Urinary bladder (tissue), 4 donors: ENCODE results near the gene TAS1R1. TPM values are rescaled to one million over a fixed set of nuclear protein-coding genes. Genes with fewer than 3 reads are reported as not detected.

Experiments used
- DNase-seq: peaks from one replicate; pipeline ENCODE4 v3.0.0-alpha.2; 2015; ENCODE audit errors: extremely low spot score
- H3K27ac ChIP-seq: one replicate; pipeline ENCODE4 v1.5.1; 2013; ENCODE audit warnings: low read depth, mild to moderate bottlenecking, moderate library complexity
- H3K36me3 ChIP-seq: one replicate; pipeline ENCODE4 v1.6.1; 2013; ENCODE audit warnings: mild to moderate bottlenecking, moderate library complexity; ENCODE audit not compliant: insufficient read depth
- H3K4me1 ChIP-seq: one replicate; pipeline ENCODE4 v1.6.1; 2013; ENCODE audit warnings: mild to moderate bottlenecking, moderate library complexity; ENCODE audit not compliant: insufficient read depth
- H3K4me3 ChIP-seq: one replicate; pipeline ENCODE4 v1.5.1; 2013; ENCODE audit warnings: low read depth, low read length
- WGBS: extraction: QIAGEN DNeasy Blood & Tissue Kit; methylation state at CpG from one replicate; pipeline ENCODE4 v1.1.7; 2013; 5-methylcytosine and 5-hydroxymethylcytosine counted together
- polyA plus RNA-seq: library from polyadenylated mRNA; stranded (reverse); fragments of 200-250 nt; gene quantifications from one replicate; pipeline ENCODE4 v1.2.3, GENCODE V29; 2013
- total RNA-seq: library from RNA; depleted of rRNA; stranded (reverse); fragments of >200 nt; gene quantifications from one replicate; pipeline ENCODE4 v1.2.3, GENCODE V29; 2014
- donor health status: healthy with polysubstance abuse.
- donor health status: healthy.

Gene TAS1R1
- total and polyA plus RNA-seq, 2 donors, result 0.06 TPM; not detected in 1

- WGBS, result 89% methylated on average over 1 of the region's 1 CpG
- peaks cover 2% of the 10 kb centered on the region for H3K4me1 ChIP-seq
- DNase-seq, result no peak
- no peak overlapping the region for H3K27ac ChIP-seq
- H3K4me3 ChIP-seq, result no peak overlapping the region
- H3K36me3 ChIP-seq, result no peaks in the 10 kb centered on the region
These were observed 27.3 kb downstream of the TAS1R1 start for GRCh38 chr1:6582370-6582769.

DNA sequence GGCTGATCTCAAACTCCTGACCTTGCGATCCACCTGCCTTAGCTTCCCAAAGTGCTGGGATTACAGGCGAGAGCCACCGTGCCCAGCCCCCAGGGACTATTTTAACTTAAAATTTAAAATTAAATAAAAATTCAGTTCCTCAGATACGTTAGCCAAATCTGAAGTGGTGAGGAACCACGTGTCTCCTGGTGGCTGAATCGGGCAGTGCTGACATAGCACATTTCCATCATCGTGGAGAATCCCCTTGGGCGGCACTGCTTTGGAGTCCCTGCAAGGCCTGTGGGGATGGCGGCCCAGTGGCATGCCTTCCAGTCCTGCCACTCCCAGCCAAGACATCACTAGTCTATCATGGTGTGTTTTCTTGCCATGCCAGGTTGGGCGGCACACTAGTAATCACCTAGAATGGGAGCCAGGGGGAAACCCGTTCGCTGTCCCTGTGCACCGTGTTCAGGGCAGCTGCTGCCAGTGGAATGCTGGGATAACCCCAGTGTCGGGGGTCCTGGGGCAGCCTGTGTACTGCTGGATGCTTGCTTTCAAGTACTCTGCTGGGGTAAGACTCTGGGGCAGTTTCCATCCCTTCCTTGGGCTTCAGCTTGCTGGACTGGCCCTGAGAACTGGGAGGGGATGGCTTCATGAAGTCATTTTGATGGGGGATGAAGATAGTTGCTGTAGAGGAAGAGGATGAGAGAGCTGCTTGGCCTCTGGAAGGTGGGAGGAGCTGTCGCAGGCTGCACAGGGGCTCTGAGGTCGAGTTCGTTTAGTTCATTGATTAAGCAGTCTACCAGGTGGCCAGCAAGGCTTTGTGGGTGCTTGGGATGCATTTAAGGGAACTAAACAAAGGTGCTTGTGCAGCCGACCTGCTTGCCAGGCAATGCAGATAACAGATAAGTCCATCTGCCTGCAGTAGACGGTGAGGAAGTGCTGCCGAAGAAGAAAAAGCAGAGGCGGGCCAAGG, 29.3 kb downstream of the TAS1R1 start:
- DNase-seq, result no peak
- Histone ChIP-seq H3K4me3 (no peak overlapping the region), H3K4me1 (peaks cover 2% of the 10 kb centered on the region), H3K36me3 (no peaks in the 10 kb centered on the region), H3K27ac (no peak overlapping the region)
- WGBS, result 78% methylated on average over 21 of the region's 21 CpGs

DNA sequence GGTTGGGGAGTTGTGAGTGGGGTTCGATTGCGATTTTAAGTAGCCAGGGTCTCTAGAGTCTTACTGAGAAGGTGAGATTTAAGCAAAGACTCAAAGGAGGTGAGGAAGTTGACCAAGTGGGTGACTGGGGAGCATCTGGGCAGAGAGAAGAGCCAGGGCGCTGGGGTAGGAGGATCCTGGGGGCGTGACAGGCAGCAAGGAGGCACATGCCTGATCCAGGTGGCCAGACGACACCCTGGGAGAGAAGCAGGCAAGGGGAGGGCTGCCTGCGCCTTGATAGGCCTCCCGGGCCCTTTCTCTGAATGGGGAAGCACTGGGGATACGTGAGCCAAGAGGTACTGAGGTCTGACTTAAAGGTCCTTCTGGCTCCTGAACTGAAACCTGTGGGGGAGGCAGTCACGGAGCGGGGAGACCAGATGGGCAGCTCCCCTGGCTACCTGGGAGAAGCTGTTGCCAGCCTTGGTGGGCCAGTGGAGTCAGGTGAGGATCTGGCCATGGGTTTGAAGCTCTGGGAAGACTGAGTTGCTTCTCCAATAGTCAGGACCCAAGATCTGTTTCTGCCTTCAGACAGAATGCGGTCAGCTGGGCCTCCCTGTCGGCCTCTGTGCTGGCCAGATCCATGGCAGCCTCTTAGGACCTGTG, 30.1 kb downstream of the TAS1R1 start:
- Histone ChIP-seq H3K4me1 (peaks cover 2% of the 10 kb centered on the region), H3K36me3 (no peaks in the 10 kb centered on the region), H3K4me3 (no peak overlapping the region), H3K27ac (no peak overlapping the region)
- no peak for DNase-seq
- 83% methylated on average over 12 of the region's 12 CpGs for WGBS

GRCh38 chr1:6585841-6586240, 30.7 kb downstream of the TAS1R1 start:
- Histone ChIP-seq H3K27ac (no peak overlapping the region), H3K4me3 (no peak overlapping the region), H3K4me1 (no peaks in the 10 kb centered on the region), H3K36me3 (no peaks in the 10 kb centered on the region)
- WGBS, result 90% methylated on average over 7 of the region's 7 CpGs
- no peak for DNase-seq

DNA sequence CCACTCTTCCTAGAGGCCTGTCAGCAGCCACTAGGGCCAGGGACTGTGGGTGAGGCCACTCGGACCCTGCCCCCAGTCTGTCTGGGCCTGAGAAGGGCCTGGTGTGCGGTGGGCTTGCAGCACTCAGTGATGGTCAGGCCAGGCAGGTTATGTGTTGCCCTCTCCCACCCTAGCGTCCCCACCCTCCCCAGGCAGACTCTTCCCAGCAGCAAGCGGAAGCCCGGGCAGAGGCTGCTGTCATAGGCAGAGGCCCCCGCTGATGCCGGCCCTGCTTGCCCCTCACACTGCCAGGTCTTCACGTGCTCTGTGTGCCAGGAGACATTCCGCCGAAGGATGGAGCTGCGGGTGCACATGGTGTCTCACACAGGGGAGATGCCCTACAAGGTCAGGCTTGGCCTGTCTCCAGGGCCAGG, 31.3 kb downstream of the TAS1R1 start:
- Histone ChIP-seq H3K4me3 (no peak overlapping the region), H3K27ac (no peak overlapping the region), H3K4me1 (no peaks in the 10 kb centered on the region), H3K36me3 (no peaks in the 10 kb centered on the region)
- DNase-seq, result no peak
- 72% methylated on average over 11 of the region's 11 CpGs for WGBS

DNA sequence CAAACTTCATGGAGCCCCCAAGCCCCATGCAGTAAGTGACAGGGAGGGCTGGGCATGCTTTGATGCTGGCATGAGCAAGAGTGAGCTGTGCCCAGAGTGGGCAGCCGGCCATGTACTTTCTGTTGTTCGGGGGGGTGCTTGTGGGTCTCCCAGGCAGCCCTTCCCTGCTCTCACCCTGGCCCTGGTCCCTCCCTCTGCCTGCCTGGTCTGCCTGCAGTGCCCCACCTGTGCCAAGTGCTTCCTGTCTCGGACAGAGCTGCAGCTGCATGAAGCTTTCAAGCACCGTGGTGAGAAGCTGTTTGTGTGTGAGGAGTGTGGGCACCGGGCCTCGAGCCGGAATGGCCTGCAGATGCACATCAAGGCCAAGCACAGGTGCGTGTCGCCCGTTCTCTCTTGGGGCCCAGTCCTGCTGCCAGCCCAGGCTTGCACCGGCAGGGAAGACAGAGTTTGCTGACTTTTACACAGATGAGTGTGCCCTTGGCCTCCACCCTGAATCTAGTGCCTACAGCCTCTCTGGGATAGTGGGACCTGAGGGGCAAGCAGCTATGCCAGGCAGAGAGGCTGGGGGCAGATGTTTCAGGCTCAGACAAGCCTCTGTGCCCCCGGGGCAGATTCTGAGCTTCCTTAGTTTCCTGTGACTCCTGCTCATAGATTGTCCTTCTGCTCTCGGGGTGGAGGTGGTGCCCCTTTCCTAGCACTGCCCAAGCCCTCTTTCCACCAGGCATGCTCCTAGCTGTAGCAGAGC, 32.3 kb downstream of the TAS1R1 start:
- H3K36me3 ChIP-seq, result no peaks in the 10 kb centered on the region
- H3K4me1 ChIP-seq, result no peaks in the 10 kb centered on the region
- 64% methylated on average over 13 of the region's 13 CpGs for WGBS
- no peak for DNase-seq
- H3K27ac ChIP-seq, result no peak overlapping the region
- no peak overlapping the region for H3K4me3 ChIP-seq

GRCh38 chr1:6588128-6588892, 33.2 kb downstream of the TAS1R1 start:
- 79% methylated on average over 25 of the region's 25 CpGs for WGBS
- peaks cover 5% of the 10 kb centered on the region for H3K36me3 ChIP-seq
- H3K4me1 ChIP-seq, result no peaks in the 10 kb centered on the region
- DNase-seq, result no peak
- H3K4me3 ChIP-seq, result no peak overlapping the region
- no peak overlapping the region for H3K27ac ChIP-seq

DNA sequence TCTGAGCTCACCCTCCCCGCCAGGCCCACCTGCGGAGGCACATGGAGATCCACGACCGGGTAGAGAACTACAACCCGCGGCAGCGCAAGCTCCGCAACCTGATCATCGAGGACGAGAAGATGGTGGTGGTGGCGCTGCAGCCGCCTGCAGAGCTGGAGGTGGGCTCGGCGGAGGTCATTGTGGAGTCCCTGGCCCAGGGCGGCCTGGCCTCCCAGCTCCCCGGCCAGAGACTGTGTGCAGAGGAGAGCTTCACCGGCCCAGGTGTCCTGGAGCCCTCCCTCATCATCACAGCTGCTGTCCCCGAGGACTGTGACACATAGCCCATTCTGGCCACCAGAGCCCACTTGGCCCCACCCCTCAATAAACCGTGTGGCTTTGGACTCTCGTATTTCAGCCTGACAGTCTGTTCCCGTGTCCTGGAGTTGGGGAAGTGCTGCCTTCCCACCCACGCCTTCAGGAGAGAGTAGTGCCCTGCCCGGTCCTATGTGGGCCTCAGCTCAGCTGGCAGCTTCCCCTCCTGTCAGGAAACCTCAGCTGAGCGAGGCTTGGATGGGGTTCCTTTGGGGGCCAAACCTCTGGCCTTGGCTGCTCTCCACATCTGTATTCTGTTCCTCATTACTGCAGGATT, 33.9 kb downstream of the TAS1R1 start:
- Histone ChIP-seq H3K36me3 (peaks cover 6% of the 10 kb centered on the region), H3K27ac (no peak overlapping the region), H3K4me3 (no peak overlapping the region), H3K4me1 (no peaks in the 10 kb centered on the region)
- no peak for DNase-seq
- 76% methylated on average over 24 of the region's 24 CpGs for WGBS

DNA sequence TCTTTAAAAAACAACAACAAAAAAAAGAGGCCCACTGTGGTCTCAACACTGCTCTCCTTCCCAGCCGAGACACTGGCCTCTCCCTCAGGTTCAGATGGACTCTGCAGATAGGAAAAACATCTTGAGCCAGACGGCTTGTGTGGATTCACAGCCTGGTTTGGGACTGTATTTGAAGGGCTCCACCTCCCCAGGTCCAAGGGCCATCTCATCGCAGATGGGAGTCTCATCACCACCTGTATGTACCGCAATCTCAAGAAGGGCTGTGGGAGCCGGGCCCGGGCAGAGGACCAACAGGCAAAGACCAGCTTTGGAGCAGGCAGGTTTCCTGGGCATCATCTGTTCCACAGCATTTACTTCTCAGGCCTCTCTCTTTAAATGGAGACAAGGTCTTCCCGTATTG, 34.9 kb downstream of the TAS1R1 start:
- H3K4me1 ChIP-seq, result no peaks in the 10 kb centered on the region
- WGBS, result 86% methylated on average over 7 of the region's 7 CpGs

GRCh38 chr1:6591222-6591621, 36.1 kb downstream of the TAS1R1 start:
- 79% methylated on average over 13 of the region's 13 CpGs for WGBS
- H3K4me3 ChIP-seq, result no peak overlapping the region
- no peaks in the 10 kb centered on the region for H3K4me1 ChIP-seq
- H3K27ac ChIP-seq, result no peak overlapping the region
- no peak for DNase-seq
- H3K36me3 ChIP-seq, result peaks cover 6% of the 10 kb centered on the region

More for the DNA sequence above, 34.9 kb downstream of the TAS1R1 start:
- no peak for DNase-seq
- Histone ChIP-seq H3K4me3 (no peak overlapping the region), H3K27ac (no peak overlapping the region), H3K36me3 (peaks cover 6% of the 10 kb centered on the region)

DNA sequence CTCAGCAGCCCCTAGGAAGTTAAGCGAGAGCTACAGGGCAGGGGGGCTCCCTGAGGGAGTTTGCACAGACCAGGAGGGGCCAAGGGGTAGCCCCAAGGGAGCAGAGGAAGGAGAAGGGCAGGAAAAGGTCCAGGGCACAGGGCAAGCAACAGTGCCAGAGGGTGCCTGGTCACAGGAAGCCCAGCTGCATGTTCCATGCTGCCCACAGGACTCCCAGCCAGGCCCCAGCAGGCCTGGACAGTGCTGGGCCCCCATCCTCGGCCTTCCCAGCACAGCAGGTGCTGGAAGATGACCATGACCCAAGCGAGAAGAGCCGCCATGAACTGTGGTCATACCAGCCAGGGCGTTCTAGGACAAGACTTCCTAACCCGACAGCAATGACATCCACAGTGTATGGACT, 36.5 kb downstream of the TAS1R1 start:
- WGBS, result 92% methylated on average over 6 of the region's 6 CpGs
- peaks cover 6% of the 10 kb centered on the region for H3K36me3 ChIP-seq
- no peak overlapping the region for H3K4me3 ChIP-seq
- no peak for DNase-seq
- no peaks in the 10 kb centered on the region for H3K4me1 ChIP-seq
- H3K27ac ChIP-seq, result no peak overlapping the region

DNA sequence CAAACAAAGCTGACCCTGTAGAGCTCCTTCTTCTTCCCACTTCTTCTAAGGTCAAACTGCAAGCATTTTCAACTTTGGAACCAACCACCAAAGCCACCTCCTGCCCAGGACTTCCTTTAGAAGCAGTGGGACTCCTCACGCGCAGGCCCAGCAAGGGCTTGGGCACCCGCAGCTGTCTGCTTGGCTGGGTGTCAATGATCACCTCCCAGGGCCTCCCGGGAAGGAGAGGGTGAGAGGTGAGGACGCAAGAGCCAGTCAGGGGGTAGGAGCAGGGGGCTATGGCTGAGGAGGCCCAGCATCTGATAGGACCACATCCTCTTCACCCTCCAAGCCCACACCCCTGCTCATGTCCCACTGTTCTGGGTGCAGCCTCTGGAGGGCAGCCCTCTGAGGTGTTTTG, 37.3 kb downstream of the TAS1R1 start:
- 47% methylated on average over 5 of the region's 5 CpGs for WGBS
- Histone ChIP-seq H3K4me1 (no peaks in the 10 kb centered on the region), H3K27ac (no peak overlapping the region), H3K36me3 (peaks cover 6% of the 10 kb centered on the region), H3K4me3 (no peak overlapping the region)
- no peak for DNase-seq
